GM20000 (cell line): ENCODE results near the gene MYL3.

ENCODE experiments used
- DNase-seq: peaks from one replicate; pipeline ENCODE4 v3.0.0; 2012; ENCODE audit warnings: low spot score
- CTCF ChIP-seq: IDR thresholded peaks from 2 replicates; pipeline ENCODE4 v1.5.1; 2012; ENCODE audit warnings: mild to moderate bottlenecking, control low read depth; ENCODE audit errors: extremely low read depth, missing control alignments

Gene MYL3

GRCh38 chr3:46812237-46812791, 50.9 kb downstream of the MYL3 start:
- TF ChIP-seq CTCF, result no peak
- DNase-seq, result peak; percentile 67

GRCh38 chr3:46811615-46812236, 51.5 kb downstream of the MYL3 start:
- TF ChIP-seq CTCF, result no peak
- DNase-seq, result no peak

DNA sequence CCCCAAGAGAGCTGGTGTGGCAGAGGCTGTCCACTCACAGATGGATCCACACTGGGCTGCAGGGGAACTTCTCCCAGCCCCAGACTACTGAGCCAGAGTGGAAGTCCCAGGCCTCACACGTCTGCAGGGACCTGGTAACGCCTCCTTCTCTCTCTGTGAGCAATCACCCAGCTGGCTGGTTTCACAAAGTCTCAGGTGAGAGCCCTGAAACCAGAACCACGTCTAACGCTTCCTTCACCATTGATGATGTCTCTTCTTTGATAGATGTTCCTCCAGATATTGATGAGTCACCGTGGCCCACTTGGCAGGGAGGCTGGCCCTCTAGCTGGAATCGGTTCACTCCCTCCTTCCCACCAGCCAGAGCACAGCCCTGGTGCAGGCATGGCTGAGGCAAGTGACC, 54.5 kb downstream of the MYL3 start:
- peak; percentile 8 for DNase-seq
